MM.1S (cell line): ENCODE results near the gene IFTAP.

Experiments used
- DNase-seq: peaks from one replicate; pipeline ENCODE4 v3.0.0-alpha.2; 2015
- H2AFZ ChIP-seq: fragments of 300-600 bp; sonication (generic); 2 replicates; pipeline ENCODE4 v1.6.0; 2016; ENCODE audit warnings: antibody characterized with exemption, low read length
- H3F3A ChIP-seq: fragments of 300-600 bp; sonication (generic); 2 replicates; pipeline ENCODE4 v1.6.1; 2016; ENCODE audit warnings: mild to moderate bottlenecking, antibody characterized with exemption, low read length, moderate library complexity, mixed read lengths; ENCODE audit not compliant: insufficient read depth
- H3K27ac ChIP-seq: fragments of 300-600 bp; sonication (generic); 2 replicates; pipeline ENCODE4 v1.5.1; 2016; ENCODE audit warnings: mild to moderate bottlenecking, low read length
- H3K27me3 ChIP-seq: fragments of 300-600 bp; sonication (generic); replicated peaks from 2 replicates; pipeline ENCODE4 v1.6.0; 2016; ENCODE audit warnings: low read length; ENCODE audit not compliant: insufficient read depth
- H3K36me3 ChIP-seq: fragments of 300-600 bp; sonication (generic); replicated peaks from 2 replicates; pipeline ENCODE4 v1.6.1; 2016; ENCODE audit warnings: mild to moderate bottlenecking, low read length, mixed read lengths; ENCODE audit not compliant: insufficient read depth
- H3K4me1 ChIP-seq: fragments of 300-600 bp; sonication (generic); 2 replicates; pipeline ENCODE4 v1.6.1; 2016; ENCODE audit warnings: low read length, mixed read lengths
- H3K4me2 ChIP-seq: fragments of 300-600 bp; sonication (generic); 2 replicates; pipeline ENCODE4 v1.6.0; 2016; ENCODE audit warnings: low read depth, low read length
- H3K4me3 ChIP-seq: fragments of 300-600 bp; sonication (generic); 2 replicates; pipeline ENCODE4 v1.5.1; 2016; ENCODE audit warnings: low read length, mixed read lengths
- H3K79me2 ChIP-seq: fragments of 300-600 bp; sonication (generic); 2 replicates; pipeline ENCODE4 v1.6.1; 2016; ENCODE audit warnings: mixed run types, low read length, mixed read lengths
- H3K9ac ChIP-seq: fragments of 300-600 bp; sonication (generic); 2 replicates; pipeline ENCODE4 v1.6.1; 2016; ENCODE audit warnings: low read length, mixed read lengths
- H3K9me2 ChIP-seq: fragments of 300-600 bp; sonication (generic); replicated peaks from 2 replicates; pipeline ENCODE4 v1.6.1; 2016; ENCODE audit warnings: mild to moderate bottlenecking, low read length, mixed read lengths; ENCODE audit not compliant: insufficient read depth
- H3K9me3 ChIP-seq: fragments of 300-600 bp; sonication (generic); replicated peaks from 2 replicates; pipeline ENCODE4 v1.6.1; 2016; ENCODE audit warnings: mild to moderate bottlenecking, low read length, mixed read lengths; ENCODE audit not compliant: insufficient read depth
- H4K20me1 ChIP-seq: fragments of 300-600 bp; sonication (generic); 2 replicates; pipeline ENCODE4 v1.6.1; 2016; ENCODE audit warnings: mild to moderate bottlenecking, low read length, moderate library complexity, mixed read lengths; ENCODE audit not compliant: insufficient read depth
- CTCF ChIP-seq: fragments of 300-600 bp; sonication (generic); IDR thresholded peaks from 2 replicates; pipeline ENCODE4 v1.5.1; 2016; ENCODE audit warnings: antibody characterized with exemption, low read length, mixed read lengths
- EZH2 ChIP-seq: fragments of 300-600 bp; sonication (generic); optimal IDR thresholded peaks from 2 replicates; pipeline ENCODE3; 2017; ENCODE audit warnings: low read depth, mild to moderate bottlenecking, antibody characterized with exemption, low read length, mixed read lengths
- EZH2phosphoT487 ChIP-seq: fragments of 300-600 bp; sonication (generic); IDR thresholded peaks from 2 replicates; pipeline ENCODE4 v1.6.1; 2018; ENCODE audit warnings: antibody characterized with exemption, low read length

The IFTAP gene

DNA sequence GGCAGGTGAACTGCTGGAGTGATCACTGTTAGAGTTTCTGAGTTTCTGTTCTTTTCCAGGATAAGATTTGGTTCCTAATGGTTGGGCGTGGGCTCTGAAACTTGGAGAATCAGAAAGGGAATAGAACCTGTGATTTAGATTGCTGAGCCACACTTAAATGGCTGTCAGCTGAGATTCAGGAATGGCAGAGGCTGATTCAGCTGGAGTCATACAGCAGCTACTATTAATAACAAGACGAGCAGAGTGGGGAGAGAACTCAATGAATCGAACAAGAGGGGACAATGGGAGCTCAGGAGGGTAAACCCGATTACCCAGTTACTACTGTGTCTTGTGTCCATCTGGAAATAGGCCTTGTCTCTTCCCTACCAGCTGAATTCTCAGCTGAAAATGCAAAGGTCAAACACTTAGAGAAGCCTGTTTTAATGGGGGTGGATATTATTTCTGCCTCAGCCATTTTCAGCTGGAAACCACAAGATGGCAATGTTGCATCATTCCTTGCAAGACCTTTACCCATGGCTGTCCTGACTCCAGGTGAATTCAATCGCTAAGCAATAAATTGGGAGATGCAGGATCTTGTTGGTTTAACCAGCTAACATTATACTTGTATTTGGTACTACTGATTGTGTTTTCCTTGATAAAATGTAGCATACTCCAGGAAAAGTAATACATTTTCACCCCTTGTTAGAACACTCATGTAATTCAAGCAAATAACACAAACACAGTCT, 108.2 kb downstream of the IFTAP start:
- Histone ChIP-seq H3K27me3 (no peaks in the 10 kb centered on the region), H3K79me2 (no peaks in the 10 kb centered on the region), H3K27ac (no peak overlapping the region), H3K9me3 (no peaks in the 10 kb centered on the region), H3K4me3 (no peak overlapping the region), H3K4me1 (no peaks in the 10 kb centered on the region), H3F3A (no peaks in the 10 kb centered on the region), H3K4me2 (no peak overlapping the region), H4K20me1 (no peaks in the 10 kb centered on the region), H3K9me2 (no peaks in the 10 kb centered on the region), H2AFZ (no peak overlapping the region), H3K36me3 (no peaks in the 10 kb centered on the region), H3K9ac (no peak overlapping the region)
- peak; percentile 55 for DNase-seq
- peak; percentile 80 for TF ChIP-seq CTCF
- TF ChIP-seq EZH2: no peak

DNA sequence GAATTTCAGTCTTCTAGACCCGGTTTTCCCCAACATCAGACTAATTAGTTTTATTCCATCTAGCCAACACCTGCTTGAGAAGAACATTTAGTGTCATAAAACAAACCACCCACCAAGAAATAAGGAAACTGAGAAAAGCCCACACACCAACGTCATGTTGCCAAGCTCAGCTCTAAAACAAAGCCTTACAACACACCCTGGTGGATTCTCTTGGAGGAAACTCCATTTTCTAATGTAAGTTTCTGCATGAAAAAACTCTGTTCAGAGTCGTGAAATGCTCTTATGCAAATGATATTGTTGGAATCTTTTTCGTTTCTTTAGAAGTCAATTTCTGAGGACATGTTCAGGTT, 108.7 kb downstream of the IFTAP start:
- no peaks in the 10 kb centered on the region for H3K4me1 ChIP-seq
- TF ChIP-seq EZH2phosphoT487: no peak
- no peak for TF ChIP-seq CTCF
- no peak for TF ChIP-seq EZH2

More for the DNA sequence above, 108.7 kb downstream of the IFTAP start:
- Histone ChIP-seq H3K79me2 (no peaks in the 10 kb centered on the region), H3K4me2 (no peak overlapping the region), H3K27ac (no peak overlapping the region), H3K9ac (no peak overlapping the region), H3K9me2 (no peaks in the 10 kb centered on the region), H3K36me3 (no peaks in the 10 kb centered on the region), H3F3A (no peaks in the 10 kb centered on the region), H2AFZ (no peak overlapping the region), H3K9me3 (no peaks in the 10 kb centered on the region), H3K27me3 (no peaks in the 10 kb centered on the region), H3K4me3 (no peak overlapping the region), H4K20me1 (no peaks in the 10 kb centered on the region)
- no peak for DNase-seq
